Right lobe of liver (tissue), 4 donors: ENCODE results near the gene KIAA1614.

Experiments used
- POLR2A ChIP-seq: fragments of 450-650 bp; IDR thresholded peaks from one replicate; pipeline ENCODE4 v1.6.1; 2017; ENCODE audit warnings: antibody characterized with exemption, mild to moderate bottlenecking
- TF ChIP-seq, protein P1 (sequence below), 4 donors: fragments of 200-600 bp in 3 of 4; fragments of 450-650 bp in 1 of 4; IDR thresholded peaks; one replicate each; pipeline versions ENCODE4 v1.5.1 to v1.8.0; 2016 to 2022; ENCODE audit warnings: antibody characterized with exemption in 4 of 4, mild to moderate bottlenecking in 2 of 4
- donor health status: DM: no; HTN: no; CAD: no.
- donor health status: DM: no; HTN: no; CAD: no.
- donor health status: DM: no; HTN: yes; CAD: no.

DNA sequence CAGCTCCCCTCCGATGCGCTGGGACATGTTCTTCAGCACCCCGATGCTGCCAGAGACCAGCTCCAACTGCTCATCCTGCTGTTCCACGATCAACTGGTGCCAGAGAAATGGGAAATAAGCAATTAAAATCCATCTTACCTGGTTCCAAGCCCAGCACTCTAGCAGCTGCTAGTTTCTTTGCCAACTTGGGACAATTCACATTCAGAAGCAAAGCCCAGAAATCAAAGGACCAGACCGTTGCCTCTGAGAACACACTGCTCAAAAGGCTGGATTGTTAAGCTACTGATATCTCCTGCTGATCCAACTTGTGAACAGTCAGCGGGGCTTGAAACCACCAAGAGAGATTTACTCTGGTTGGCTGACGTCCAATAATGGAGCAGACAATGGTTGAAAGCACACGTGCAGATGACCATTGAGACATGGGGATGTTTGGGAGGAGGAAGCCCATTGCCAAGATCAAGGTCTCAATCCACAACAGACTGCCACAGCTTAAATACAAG is 75.6 kb downstream of the KIAA1614 start:
- TF ChIP-seq, protein P1, sequence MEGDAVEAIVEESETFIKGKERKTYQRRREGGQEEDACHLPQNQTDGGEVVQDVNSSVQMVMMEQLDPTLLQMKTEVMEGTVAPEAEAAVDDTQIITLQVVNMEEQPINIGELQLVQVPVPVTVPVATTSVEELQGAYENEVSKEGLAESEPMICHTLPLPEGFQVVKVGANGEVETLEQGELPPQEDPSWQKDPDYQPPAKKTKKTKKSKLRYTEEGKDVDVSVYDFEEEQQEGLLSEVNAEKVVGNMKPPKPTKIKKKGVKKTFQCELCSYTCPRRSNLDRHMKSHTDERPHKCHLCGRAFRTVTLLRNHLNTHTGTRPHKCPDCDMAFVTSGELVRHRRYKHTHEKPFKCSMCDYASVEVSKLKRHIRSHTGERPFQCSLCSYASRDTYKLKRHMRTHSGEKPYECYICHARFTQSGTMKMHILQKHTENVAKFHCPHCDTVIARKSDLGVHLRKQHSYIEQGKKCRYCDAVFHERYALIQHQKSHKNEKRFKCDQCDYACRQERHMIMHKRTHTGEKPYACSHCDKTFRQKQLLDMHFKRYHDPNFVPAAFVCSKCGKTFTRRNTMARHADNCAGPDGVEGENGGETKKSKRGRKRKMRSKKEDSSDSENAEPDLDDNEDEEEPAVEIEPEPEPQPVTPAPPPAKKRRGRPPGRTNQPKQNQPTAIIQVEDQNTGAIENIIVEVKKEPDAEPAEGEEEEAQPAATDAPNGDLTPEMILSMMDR (IDR thresholded peaks at IDR 0.05), result no peak
- no peak for TF ChIP-seq POLR2A
